ENCODE results near the gene CTBP2.

CTBP2 gene

GRCh38 chr10:125159932-125160855 lies at the start of gene CTBP2:
CTBP2 (minus strand) TSS chr10:125160563.
- peak; percentile 41 for DNase-seq (ENCODE audit: low read depth)
- TF ChIP-seq CTCF (conservative IDR thresholded peaks at IDR 0.05; ENCODE audit: control insufficient read depth, insufficient read depth, low read depth, low read length), result no peak
- peak within 1 kb of the TSS; percentile 66 for H3K4me3 ChIP-seq (ENCODE audit: control insufficient read depth, low read depth, low read length)

GRCh38 chr10:125209591-125210355 lies 49.4 kb upstream of the CTBP2 start:
- TF ChIP-seq CTCF (conservative IDR thresholded peaks at IDR 0.05; ENCODE audit: control insufficient read depth, insufficient read depth, low read depth, low read length), result no peak
- DNase-seq (ENCODE audit: low read depth), result no peak
- no peak overlapping the region for H3K4me3 ChIP-seq (ENCODE audit: control insufficient read depth, low read depth, low read length)

GRCh38 chr10:125208854-125209565 lies 48.6 kb upstream of the CTBP2 start:
- DNase-seq (ENCODE audit: low read depth), result no peak
- TF ChIP-seq CTCF (conservative IDR thresholded peaks at IDR 0.05; ENCODE audit: control insufficient read depth, insufficient read depth, low read depth, low read length), result no peak
- H3K4me3 ChIP-seq (ENCODE audit: control insufficient read depth, low read depth, low read length), result no peak overlapping the region

GRCh38 chr10:125206623-125207022 lies 46.3 kb upstream of the CTBP2 start:
- TF ChIP-seq CTCF (conservative IDR thresholded peaks at IDR 0.05; ENCODE audit: control insufficient read depth, insufficient read depth, low read depth, low read length), result no peak
- H3K4me3 ChIP-seq (ENCODE audit: control insufficient read depth, low read depth, low read length), result no peak overlapping the region
- no peak for DNase-seq (ENCODE audit: low read depth)

- H3K4me3 ChIP-seq (ENCODE audit: control insufficient read depth, low read depth, low read length), result no peak overlapping the region
- DNase-seq (ENCODE audit: low read depth), result no peak
- TF ChIP-seq CTCF (conservative IDR thresholded peaks at IDR 0.05; ENCODE audit: control insufficient read depth, insufficient read depth, low read depth, low read length), result no peak
Observed at GRCh38 chr10:125205431-125205830, 45.1 kb upstream of the CTBP2 start.

- no peak for DNase-seq (ENCODE audit: low read depth)
- no peak for TF ChIP-seq CTCF (conservative IDR thresholded peaks at IDR 0.05; ENCODE audit: control insufficient read depth, insufficient read depth, low read depth, low read length)
- no peak overlapping the region for H3K4me3 ChIP-seq (ENCODE audit: control insufficient read depth, low read depth, low read length)
Observed at GRCh38 chr10:125204400-125204799, 44.0 kb upstream of the CTBP2 start.

All from fibroblast of mammary gland (primary cell).